K562 (cell line): Measurements from ENCODE around the gene CUTC. TPM values are rescaled to one million over a fixed set of nuclear protein-coding genes. Genes with fewer than 3 reads are reported as not detected.

Source experiments
- ATAC-seq: fragments of 200-7000 bp; cut with Tn5 transposase; 3 replicates; pipeline ENCODE4 v1.9.1; 2020; ENCODE audit warnings: moderate library complexity
- BruUV-seq: library from RNA; stranded (reverse); fragments of 400-500 nt; replicated peaks from 2 replicates; lab custom pipeline; 2021; lab: Mats Ljungman, UMichigan
- CTCF ChIA-PET: fragments of 300-600 bp; formaldehyde crosslinking; extraction: SDS; loops from one replicate; lab custom pipeline; 2021; ENCODE audit warnings: low intra/inter-chr PET ratio; lab: Yijun Ruan, JAX
- POLR2A ChIA-PET: fragments of 300-600, 350-650 bp; sonication (Branson Sonifier 250); formaldehyde crosslinking; extraction: SDS; loops from one replicate; lab custom pipeline; 2021; ENCODE audit warnings: antibody characterized with exemption, inconsistent platforms; lab: Yijun Ruan, JAX
- DNase-seq, 4 experiments: peaks; one replicate each; pipeline versions ENCODE4 v3.0.0 to v3.0.0-alpha.2; 2011 to 2018; ENCODE audit warnings: low spot score in 3 of 4, mixed read lengths in 3 of 4; ENCODE audit errors: extremely low read depth in 1 of 4
- FAIRE-seq: peaks from 2 replicates; lab custom pipeline; 2011; peaks lifted over from hg19 to GRCh38; lab: Jason Lieb, UNC
- H2AFZ ChIP-seq: 2 replicates; pipeline ENCODE4 v1.6.0; 2011; ENCODE audit warnings: low read depth, low read length, control low read depth, inconsistent platforms
- H3K27ac ChIP-seq: fragments of 200-600 bp; 3 replicates; pipeline ENCODE4 v1.8.0; 2011; ENCODE audit warnings: low read depth, mild to moderate bottlenecking, control low read depth, inconsistent platforms, low read length, moderate library complexity, mixed read lengths; ENCODE audit errors: extremely low read depth
- H3K27me3 ChIP-seq, 2 experiments: fragments of 300-600 bp in 1 of 2; 2 replicates in 1 of 2; 3 replicates in 1 of 2; pipeline versions ENCODE4 v1.6.0 to v1.8.0; 2011; ENCODE audit warnings: inconsistent platforms in 2 of 2, low read length in 2 of 2, mild to moderate bottlenecking in 1 of 2, mixed read lengths in 1 of 2, moderate library complexity in 1 of 2; ENCODE audit not compliant: control insufficient read depth in 2 of 2, insufficient read depth in 2 of 2
- H3K36me3 ChIP-seq: fragments of 300-600 bp; 3 replicates; pipeline ENCODE4 v1.8.0; 2011; ENCODE audit warnings: mild to moderate bottlenecking, low read length, inconsistent platforms; ENCODE audit not compliant: control insufficient read depth, insufficient read depth
- H3K4me1 ChIP-seq, 2 experiments: fragments of 200-600 bp in 1 of 2; replicated peaks in 1 of 2; 2 replicates in 1 of 2; 3 replicates in 1 of 2; pipeline versions ENCODE4 v1.5.1 to v1.8.0; 2011; ENCODE audit warnings: inconsistent platforms in 2 of 2, low read length in 2 of 2, mild to moderate bottlenecking in 1 of 2, mixed read lengths in 1 of 2, moderate library complexity in 1 of 2; ENCODE audit not compliant: control insufficient read depth in 2 of 2, insufficient read depth in 2 of 2
- H3K4me2 ChIP-seq: 2 replicates; pipeline ENCODE4 v1.6.1; 2011; ENCODE audit warnings: low read length, control low read depth, inconsistent platforms, mixed read lengths; ENCODE audit not compliant: insufficient read depth
- H3K4me3 ChIP-seq: fragments of 200-600 bp; sonication (generic), shearing (Covaris generic); 2 replicates; pipeline ENCODE4 v1.5.1; 2016; ENCODE audit warnings: control low read depth, inconsistent platforms
- H3K79me2 ChIP-seq: fragments of 200-600 bp; 3 replicates; pipeline ENCODE4 v1.8.0; 2011; ENCODE audit warnings: low read length, inconsistent platforms; ENCODE audit not compliant: control insufficient read depth, insufficient read depth
- H3K9ac ChIP-seq, 2 experiments: 2 replicates each; pipeline versions ENCODE4 v1.6.0 to v1.6.1; 2011; ENCODE audit warnings: low read depth in 2 of 2, low read length in 2 of 2, control low read depth in 1 of 2, inconsistent platforms in 1 of 2, mild to moderate bottlenecking in 1 of 2, mixed read lengths in 1 of 2; ENCODE audit not compliant: insufficient read depth in 1 of 2
- H3K9me1 ChIP-seq: one replicate; pipeline ENCODE4 v1.6.0; 2011; ENCODE audit warnings: inconsistent platforms, mild to moderate bottlenecking, low read length, moderate library complexity; ENCODE audit not compliant: control insufficient read depth, insufficient read depth
- H3K9me3 ChIP-seq: replicated peaks from 2 replicates; pipeline ENCODE4 v1.5.1; 2011; ENCODE audit warnings: low read depth, low read length, inconsistent platforms; ENCODE audit not compliant: control insufficient read depth, insufficient read depth
- H4K20me1 ChIP-seq: replicated peaks from 2 replicates; pipeline ENCODE4 v1.6.1; 2011; ENCODE audit warnings: low read length, inconsistent platforms, mixed read lengths; ENCODE audit not compliant: control insufficient read depth, insufficient read depth
- CUX1 ChIP-seq: fragments of 200-800 bp; sonication (Bioruptor generic); IDR thresholded peaks from 2 replicates; pipeline ENCODE4 v1.6.1; 2016; ENCODE audit warnings: missing genetic modification characterization, missing compliant biosample characterization
- GTF2E2 ChIP-seq: fragments of 200-800 bp; sonication (Bioruptor generic); IDR thresholded peaks from 2 replicates; pipeline ENCODE4 v1.6.1; 2016; ENCODE audit warnings: missing genetic modification characterization, missing compliant biosample characterization
- MAFK ChIP-seq: IDR thresholded peaks from 2 replicates; pipeline ENCODE4 v1.6.1; 2011; ENCODE audit warnings: low read length, improper control_type of control experiment
- MAZ ChIP-seq, 2 experiments: fragments of 450-650 bp in 1 of 2; sonication (generic) in 1 of 2; formaldehyde crosslinking; IDR thresholded peaks in 1 of 2; conservative IDR thresholded peaks in 1 of 2; 2 replicates each; pipeline versions ENCODE4 v1.4.0 to v1.5.0; 2020; ENCODE audit warnings: mild to moderate bottlenecking in 1 of 2, missing genetic modification reagents in 1 of 2
- ZC3H4 ChIP-seq: sonication (generic); formaldehyde crosslinking; IDR thresholded peaks from 2 replicates; pipeline ENCODE4 v1.9.0; 2021; ENCODE audit warnings: missing genetic modification reagents, borderline replicate concordance
- ZFP1 ChIP-seq: fragments of 450-650 bp; formaldehyde crosslinking; IDR thresholded peaks from 2 replicates; pipeline ENCODE4 v1.4.0; 2020; ENCODE audit warnings: mild to moderate bottlenecking, mixed read lengths
- ZFX ChIP-seq: sonication (generic); formaldehyde crosslinking; IDR thresholded peaks from 2 replicates; pipeline ENCODE4 v1.8.0; 2022; ENCODE audit warnings: mild to moderate bottlenecking, missing genetic modification reagents, moderate library complexity
- ZNF707 ChIP-seq: fragments of 250-450 bp; sonication (Bioruptor Pico); conservative IDR thresholded peaks from 2 replicates; pipeline ENCODE4 v1.8.0; 2022; ENCODE audit warnings: inconsistent platforms, mild to moderate bottlenecking, moderate library complexity
- WGBS: fragments of 100-300 bp; shearing (Covaris generic); methylation state at CpG from one replicate; pipeline ENCODE4 v1.1.6; 2016; ENCODE audit warnings: low coverage, mixed read lengths; ENCODE audit not compliant: insufficient coverage; ENCODE audit errors: missing lambda C conversion rate; 5-methylcytosine and 5-hydroxymethylcytosine counted together
- in situ Hi-C: fragments of 300-500 bp; cut with MboI; formaldehyde crosslinking; loops from 4 replicates; pipeline ENCODE4 v1.15.0; 2018; ENCODE audit warnings: inconsistent platforms, mixed read lengths
- intact Hi-C: fragments of 100-400 bp; cut with micrococcal nuclease; formaldehyde crosslinking; loops from 2 replicates; pipeline ENCODE4 v1.14.2; 2022
- polyA plus RNA-seq, 8 experiments: library from polyadenylated mRNA; depleted of rRNA in 4 of 8; stranded (reverse) in 5 of 8; unstranded in 3 of 8; fragments of >200 nt; fragmentation: Nextera tagmentation in 2 of 8; fragmentation: Illumina TruSeq in 1 of 8; extraction: Ambion mirVana in 2 of 8; extraction: Trizol in 1 of 8; gene quantifications; 2 replicates each; pipeline versions ENCODE4 v1.2.1 to v1.2.3, GENCODE V29; 2011 to 2014; ENCODE audit warnings: inconsistent platforms in 1 of 8, missing spikeins in 1 of 8
- total RNA-seq, 7 experiments: library from RNA; depleted of rRNA in 6 of 7; stranded (reverse); fragments of >200 nt in 6 of 7; fragmentation: Illumina TruSeq in 2 of 7; extraction: Trizol in 2 of 7; gene quantifications; 2 replicates each; pipeline versions ENCODE4 v1.2.1 to v1.2.3, GENCODE V29; 2011 to 2021; ENCODE audit warnings: low replicate concordance in 1 of 7
- TF ChIP-seq, protein P1 (sequence below): fragments of 450-650 bp; IDR thresholded peaks from 2 replicates; pipeline ENCODE4 v1.6.1; 2016; ENCODE audit warnings: low read depth

Gene CUTC
- total and polyA plus RNA-seq, 9 of the 15 experiments (the other 6 are each of a cell fraction or from before 2014, with no cell fraction given), result 18.6 to 69.3 (median 32.3) TPM

GRCh38 chr10:99748823-99749451, 16.9 kb downstream of the CUTC start:
- peaks cover 62% of the 10 kb centered on the region; the same call in 1 of the 3 replicates for H3K36me3 ChIP-seq
- TF ChIP-seq MAZ (CRISPR knock-in tag; conservative IDR thresholded peaks at IDR 0.05 in 1 of 2, IDR thresholded peaks at IDR 0.05 in 1 of 2) (no peak), GTF2E2 (tag) (no peak), ZFP1 (no peak), ZC3H4 (CRISPR knock-in tag) (no peak), ZNF707 (no peak), MAFK (no peak), CUX1 (no peak), ZFX (CRISPR knock-in tag) (no peak)
- TF ChIP-seq, protein P1, sequence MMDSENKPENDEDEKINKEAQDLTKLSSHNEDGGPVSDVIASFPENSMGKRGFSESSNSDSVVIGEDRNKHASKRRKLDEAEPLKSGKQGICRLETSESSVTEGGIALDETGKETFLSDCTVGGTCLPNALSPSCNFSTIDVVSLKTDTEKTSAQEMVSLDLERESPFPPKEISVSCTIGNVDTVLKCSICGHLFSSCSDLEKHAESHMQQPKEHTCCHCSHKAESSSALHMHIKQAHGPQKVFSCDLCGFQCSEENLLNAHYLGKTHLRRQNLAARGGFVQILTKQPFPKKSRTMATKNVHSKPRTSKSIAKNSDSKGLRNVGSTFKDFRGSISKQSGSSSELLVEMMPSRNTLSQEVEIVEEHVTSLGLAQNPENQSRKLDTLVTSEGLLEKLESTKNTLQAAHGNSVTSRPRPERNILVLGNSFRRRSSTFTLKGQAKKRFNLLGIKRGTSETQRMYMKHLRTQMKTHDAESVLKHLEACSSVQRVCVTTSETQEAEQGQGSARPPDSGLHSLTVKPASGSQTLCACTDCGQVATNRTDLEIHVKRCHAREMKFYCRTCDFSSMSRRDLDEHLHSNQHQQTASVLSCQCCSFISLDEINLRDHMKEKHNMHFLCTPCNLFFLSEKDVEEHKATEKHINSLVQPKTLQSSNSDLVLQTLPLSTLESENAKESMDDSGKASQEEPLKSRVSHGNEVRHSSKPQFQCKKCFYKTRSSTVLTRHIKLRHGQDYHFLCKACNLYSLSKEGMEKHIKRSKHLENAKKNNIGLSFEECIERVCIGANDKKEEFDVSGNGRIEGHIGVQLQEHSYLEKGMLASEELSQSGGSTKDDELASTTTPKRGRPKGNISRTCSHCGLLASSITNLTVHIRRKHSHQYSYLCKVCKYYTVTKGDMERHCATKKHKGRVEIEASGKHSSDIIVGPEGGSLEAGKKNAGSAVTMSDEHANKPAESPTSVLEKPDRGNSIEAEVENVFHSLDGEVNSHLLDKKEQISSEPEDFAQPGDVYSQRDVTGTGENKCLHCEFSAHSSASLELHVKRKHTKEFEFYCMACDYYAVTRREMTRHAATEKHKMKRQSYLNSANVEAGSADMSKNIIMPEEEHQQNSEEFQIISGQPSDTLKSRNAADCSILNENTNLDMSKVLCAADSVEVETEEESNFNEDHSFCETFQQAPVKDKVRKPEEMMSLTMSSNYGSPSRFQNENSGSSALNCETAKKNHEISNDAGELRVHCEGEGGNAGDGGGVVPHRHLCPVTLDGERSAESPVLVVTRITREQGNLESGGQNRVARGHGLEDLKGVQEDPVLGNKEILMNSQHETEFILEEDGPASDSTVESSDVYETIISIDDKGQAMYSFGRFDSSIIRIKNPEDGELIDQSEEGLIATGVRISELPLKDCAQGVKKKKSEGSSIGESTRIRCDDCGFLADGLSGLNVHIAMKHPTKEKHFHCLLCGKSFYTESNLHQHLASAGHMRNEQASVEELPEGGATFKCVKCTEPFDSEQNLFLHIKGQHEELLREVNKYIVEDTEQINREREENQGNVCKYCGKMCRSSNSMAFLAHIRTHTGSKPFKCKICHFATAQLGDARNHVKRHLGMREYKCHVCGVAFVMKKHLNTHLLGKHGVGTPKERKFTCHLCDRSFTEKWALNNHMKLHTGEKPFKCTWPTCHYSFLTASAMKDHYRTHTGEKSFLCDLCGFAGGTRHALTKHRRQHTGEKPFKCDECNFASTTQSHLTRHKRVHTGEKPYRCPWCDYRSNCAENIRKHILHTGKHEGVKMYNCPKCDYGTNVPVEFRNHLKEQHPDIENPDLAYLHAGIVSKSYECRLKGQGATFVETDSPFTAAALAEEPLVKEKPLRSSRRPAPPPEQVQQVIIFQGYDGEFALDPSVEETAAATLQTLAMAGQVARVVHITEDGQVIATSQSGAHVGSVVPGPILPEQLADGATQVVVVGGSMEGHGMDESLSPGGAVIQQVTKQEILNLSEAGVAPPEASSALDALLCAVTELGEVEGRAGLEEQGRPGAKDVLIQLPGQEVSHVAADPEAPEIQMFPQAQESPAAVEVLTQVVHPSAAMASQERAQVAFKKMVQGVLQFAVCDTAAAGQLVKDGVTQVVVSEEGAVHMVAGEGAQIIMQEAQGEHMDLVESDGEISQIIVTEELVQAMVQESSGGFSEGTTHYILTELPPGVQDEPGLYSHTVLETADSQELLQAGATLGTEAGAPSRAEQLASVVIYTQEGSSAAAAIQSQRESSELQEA, result no peak

More at GRCh38 chr10:99748823-99749451, 16.9 kb downstream of the CUTC start:
- Histone ChIP-seq H3K27me3 (no peaks in the 10 kb centered on the region), H2AFZ (no peak overlapping the region), H3K9ac (no peak overlapping the region), H3K27ac (no peak overlapping the region), H3K4me2 (no peak overlapping the region), H3K9me1 (no peaks in the 10 kb centered on the region), H4K20me1 (no peaks in the 10 kb centered on the region), H3K4me3 (no peak overlapping the region), H3K9me3 (no peaks in the 10 kb centered on the region), H3K79me2 (no peaks in the 10 kb centered on the region), H3K4me1 (no peaks in the 10 kb centered on the region)
- ChIA-PET POLR2A (no interaction called here), CTCF (no interaction called here)
- ATAC-seq, result no peak
- FAIRE-seq, result no peak
- WGBS, result 83% methylated on average over 2 of the region's 2 CpGs
- intact Hi-C loops, result no loop called here
- no TSS peak for BruUV-seq
- in situ Hi-C loops, result no loop called here
- no peak for DNase-seq
